Omental fat pad (tissue), 4 donors: ENCODE data around the gene GRIK3. TPM values are rescaled to one million over a fixed set of nuclear protein-coding genes. Genes with fewer than 3 reads are reported as not detected.

ENCODE experiments used
- ATAC-seq: fragments of 150-250 bp; one replicate; pipeline ENCODE4 v1.9.1; 2016; ENCODE audit warnings: mild to moderate bottlenecking, moderate library complexity; ENCODE audit not compliant: low FRiP score
- DNase-seq: peaks from one replicate; pipeline ENCODE4 v3.0.0-alpha.2; 2019; ENCODE audit warnings: low spot score
- CTCF ChIP-seq, 3 donors: fragments of 450-650 bp; IDR thresholded peaks; one replicate each; pipeline ENCODE4 v1.5.1; 2016 to 2017; ENCODE audit warnings: antibody characterized with exemption in 3 of 3, mild to moderate bottlenecking in 3 of 3, moderate library complexity in 2 of 3
- total RNA-seq, 4 donors: library from RNA; depleted of rRNA; stranded (reverse); fragments of >200 nt; gene quantifications; one replicate each; pipeline ENCODE4 v1.1.0, GENCODE V29; 2016

GRIK3 gene
- total RNA-seq, 4 donors from 2014 or later = 0.09 to 0.79 TPM; not detected in 2

GRCh38 chr1:36950604-36951291, 83.6 kb downstream of the GRIK3 start:
- DNase-seq = no peak
- no peak for TF ChIP-seq CTCF (IDR thresholded peaks at IDR 0.05)
- ATAC-seq = no peak

- DNase-seq (no peak), ATAC-seq (no peak)
- no peak for TF ChIP-seq CTCF (IDR thresholded peaks at IDR 0.05)
Measured at GRCh38 chr1:36948606-36949005, 85.7 kb downstream of the GRIK3 start.

GRCh38 chr1:36948147-36948546, 86.2 kb downstream of the GRIK3 start:
- ATAC-seq (no peak), DNase-seq (no peak)
- no peak for TF ChIP-seq CTCF (IDR thresholded peaks at IDR 0.05)

- ATAC-seq = no peak
- TF ChIP-seq CTCF (IDR thresholded peaks at IDR 0.05) = no peak
- DNase-seq = no peak
Measured at GRCh38 chr1:36947384-36947783, 86.9 kb downstream of the GRIK3 start.

GRCh38 chr1:36944883-36945282, 89.4 kb downstream of the GRIK3 start:
- DNase-seq (no peak), ATAC-seq (no peak)
- TF ChIP-seq CTCF (IDR thresholded peaks at IDR 0.05) = no peak

GRCh38 chr1:36942148-36942547, 92.2 kb downstream of the GRIK3 start:
- TF ChIP-seq CTCF (IDR thresholded peaks at IDR 0.05) = no peak
- no peak for ATAC-seq
- no peak for DNase-seq

GRCh38 chr1:36941316-36941978, 92.9 kb downstream of the GRIK3 start:
- ATAC-seq (no peak), DNase-seq (no peak)
- TF ChIP-seq CTCF (IDR thresholded peaks at IDR 0.05) = no peak
